DOHH2 (cell line): Measurements from ENCODE around the gene GALNT13.

Experiments
- EZH2phosphoT487 ChIP-seq: fragments of 200-600 bp; sonication (generic); IDR thresholded peaks from 2 replicates; pipeline ENCODE4 v1.6.1; 2017; ENCODE audit warnings: borderline replicate concordance, mild to moderate bottlenecking, antibody characterized with exemption, low read length, moderate library complexity, mixed read lengths
- TF ChIP-seq, protein P1 (sequence below): fragments of 200-600 bp; sonication (generic); IDR thresholded peaks from one replicate; pipeline ENCODE4 v1.5.1; 2014; ENCODE audit warnings: antibody characterized with exemption, mild to moderate bottlenecking, low read depth, low read length; ENCODE audit not compliant: poor library complexity, severe bottlenecking

DNA sequence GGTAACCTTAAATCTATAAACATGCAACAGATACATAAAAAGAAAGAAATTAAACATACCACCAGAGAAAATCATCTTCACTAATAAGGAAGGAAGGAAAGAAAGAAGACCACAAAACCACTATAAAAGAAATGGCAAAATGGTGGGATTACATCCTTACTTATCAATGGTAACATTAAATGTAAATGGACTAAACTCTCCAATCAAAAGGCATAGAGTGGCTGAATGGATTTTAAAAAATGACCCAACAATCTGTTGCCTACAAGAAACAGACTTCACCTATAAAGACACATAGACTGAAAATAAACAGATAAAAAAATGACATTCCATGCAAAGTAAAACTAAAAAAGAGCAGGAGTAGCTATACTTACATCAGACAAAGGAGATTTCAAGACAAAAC lies 195.4 kb downstream of the GALNT13 start:
- TF ChIP-seq, protein P1, sequence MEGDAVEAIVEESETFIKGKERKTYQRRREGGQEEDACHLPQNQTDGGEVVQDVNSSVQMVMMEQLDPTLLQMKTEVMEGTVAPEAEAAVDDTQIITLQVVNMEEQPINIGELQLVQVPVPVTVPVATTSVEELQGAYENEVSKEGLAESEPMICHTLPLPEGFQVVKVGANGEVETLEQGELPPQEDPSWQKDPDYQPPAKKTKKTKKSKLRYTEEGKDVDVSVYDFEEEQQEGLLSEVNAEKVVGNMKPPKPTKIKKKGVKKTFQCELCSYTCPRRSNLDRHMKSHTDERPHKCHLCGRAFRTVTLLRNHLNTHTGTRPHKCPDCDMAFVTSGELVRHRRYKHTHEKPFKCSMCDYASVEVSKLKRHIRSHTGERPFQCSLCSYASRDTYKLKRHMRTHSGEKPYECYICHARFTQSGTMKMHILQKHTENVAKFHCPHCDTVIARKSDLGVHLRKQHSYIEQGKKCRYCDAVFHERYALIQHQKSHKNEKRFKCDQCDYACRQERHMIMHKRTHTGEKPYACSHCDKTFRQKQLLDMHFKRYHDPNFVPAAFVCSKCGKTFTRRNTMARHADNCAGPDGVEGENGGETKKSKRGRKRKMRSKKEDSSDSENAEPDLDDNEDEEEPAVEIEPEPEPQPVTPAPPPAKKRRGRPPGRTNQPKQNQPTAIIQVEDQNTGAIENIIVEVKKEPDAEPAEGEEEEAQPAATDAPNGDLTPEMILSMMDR, result no peak
- TF ChIP-seq EZH2phosphoT487, result no peak
